Liver (tissue), 9 donors: ENCODE data around the gene TRIM29. TPM values are rescaled to one million over a fixed set of nuclear protein-coding genes. Genes with fewer than 3 reads are reported as not detected.

Experiments
- DNase-seq: peaks from one replicate; pipeline ENCODE4 v3.0.0-alpha.2; 2017; ENCODE audit warnings: low spot score
- H3K27ac ChIP-seq, 2 donors: one replicate each; pipeline ENCODE4 v1.7.0; 2013; ENCODE audit warnings: inconsistent platforms in 2 of 2, low read length in 2 of 2, control low read depth in 1 of 2, low read depth in 1 of 2, mild to moderate bottlenecking in 1 of 2
- H3K27me3 ChIP-seq, 4 donors: one replicate each; pipeline versions ENCODE4 v1.6.1 to v1.7.0; 2013; ENCODE audit warnings: low read length in 3 of 4, inconsistent platforms in 1 of 4, mild to moderate bottlenecking in 1 of 4, moderate library complexity in 1 of 4; ENCODE audit not compliant: control insufficient read depth in 4 of 4, insufficient read depth in 4 of 4
- H3K36me3 ChIP-seq, 4 donors: one replicate each; pipeline versions ENCODE4 v1.6.1 to v1.7.0; 2013; ENCODE audit warnings: low read length in 3 of 4, mild to moderate bottlenecking in 3 of 4, low read depth in 1 of 4, moderate library complexity in 1 of 4; ENCODE audit not compliant: control insufficient read depth in 4 of 4, insufficient read depth in 3 of 4
- H3K4me1 ChIP-seq, 4 donors: one replicate each; pipeline versions ENCODE4 v1.6.1 to v1.7.0; 2013; ENCODE audit warnings: low read length in 3 of 4, mild to moderate bottlenecking in 3 of 4, moderate library complexity in 1 of 4; ENCODE audit not compliant: control insufficient read depth in 4 of 4, insufficient read depth in 4 of 4
- H3K4me3 ChIP-seq, 3 donors: one replicate each; pipeline versions ENCODE4 v1.6.1 to v1.7.0; 2013; ENCODE audit warnings: low read length in 3 of 3, control low read depth in 1 of 3, low read depth in 1 of 3, mild to moderate bottlenecking in 1 of 3
- H3K9ac ChIP-seq, 2 donors: one replicate each; pipeline ENCODE4 v1.7.0; 2013; ENCODE audit warnings: low read length in 2 of 2, mild to moderate bottlenecking in 2 of 2, moderate library complexity in 2 of 2, control low read depth in 1 of 2, low read depth in 1 of 2
- H3K9me3 ChIP-seq, 4 donors: one replicate each; pipeline versions ENCODE4 v1.6.1 to v1.7.0; 2013; ENCODE audit warnings: low read length in 3 of 4; ENCODE audit not compliant: control insufficient read depth in 4 of 4
- EGR1 ChIP-seq, 2 donors: IDR thresholded peaks; 2 replicates each; pipeline ENCODE4 v1.6.1; 2016 to 2018; ENCODE audit warnings: antibody characterized with exemption in 2 of 2, low read depth in 2 of 2
- FOXA1 ChIP-seq: IDR thresholded peaks from 2 replicates; pipeline ENCODE4 v1.6.1; 2016; ENCODE audit warnings: antibody characterized with exemption
- FOXA2 ChIP-seq: IDR thresholded peaks from 2 replicates; pipeline ENCODE4 v1.6.1; 2016; ENCODE audit warnings: antibody characterized with exemption
- GABPA ChIP-seq, 2 donors: IDR thresholded peaks in 1 of 2; conservative IDR thresholded peaks in 1 of 2; 2 replicates each; pipeline ENCODE4 v1.6.1; 2016; ENCODE audit warnings: antibody characterized with exemption in 2 of 2, mild to moderate bottlenecking in 1 of 2, moderate library complexity in 1 of 2
- HNF4A ChIP-seq, 2 donors: conservative IDR thresholded peaks; 2 replicates each; pipeline ENCODE4 v1.6.1; 2016; ENCODE audit warnings: antibody characterized with exemption in 2 of 2, mild to moderate bottlenecking in 2 of 2
- HNF4G ChIP-seq: IDR thresholded peaks from 2 replicates; pipeline ENCODE4 v1.6.1; 2016; ENCODE audit warnings: antibody characterized with exemption
- JUND ChIP-seq, 2 donors: IDR thresholded peaks; 2 replicates each; pipeline ENCODE4 v1.6.1; 2016; ENCODE audit warnings: antibody characterized with exemption in 2 of 2
- MAX ChIP-seq: IDR thresholded peaks from 2 replicates; pipeline ENCODE4 v1.6.1; 2016; ENCODE audit warnings: antibody characterized with exemption
- NR2F2 ChIP-seq: IDR thresholded peaks from 2 replicates; pipeline ENCODE4 v1.6.1; 2016; ENCODE audit warnings: antibody characterized with exemption
- RAD21 ChIP-seq, 2 donors: IDR thresholded peaks; 2 replicates each; pipeline ENCODE4 v1.6.1; 2016; ENCODE audit warnings: antibody characterized with exemption in 2 of 2, mild to moderate bottlenecking in 2 of 2
- RXRA ChIP-seq, 2 donors: IDR thresholded peaks; 2 replicates each; pipeline ENCODE4 v1.6.1; 2017 to 2018; ENCODE audit warnings: antibody characterized with exemption in 2 of 2, mild to moderate bottlenecking in 1 of 2
- SP1 ChIP-seq: IDR thresholded peaks from 2 replicates; pipeline ENCODE4 v1.6.1; 2018; ENCODE audit warnings: antibody characterized with exemption, mild to moderate bottlenecking
- TAF1 ChIP-seq: conservative IDR thresholded peaks from 2 replicates; pipeline ENCODE4 v1.6.1; 2016; ENCODE audit warnings: antibody characterized with exemption, mild to moderate bottlenecking
- YY1 ChIP-seq: IDR thresholded peaks from 2 replicates; pipeline ENCODE4 v1.6.1; 2016; ENCODE audit warnings: antibody characterized with exemption, mild to moderate bottlenecking
- ZBTB33 ChIP-seq: IDR thresholded peaks from 2 replicates; pipeline ENCODE4 v1.6.1; 2016; ENCODE audit warnings: antibody characterized with exemption
- WGBS: extraction: QIAGEN DNeasy Blood & Tissue Kit; methylation state at CpG from one replicate; pipeline ENCODE4 v1.1.7; 2013; 5-methylcytosine and 5-hydroxymethylcytosine counted together
- polyA plus RNA-seq, 2 donors: library from polyadenylated mRNA; stranded (reverse) in 1 of 2; unstranded in 1 of 2; fragments of 200-250 nt in 1 of 2; fragments of >200 nt in 1 of 2; fragmentation: Nextera tagmentation in 1 of 2; extraction: Ambion mirVana in 1 of 2; gene quantifications; one replicate each; pipeline versions ENCODE4 v1.2.1 to v1.2.3, GENCODE V29; 2013 to 2015
- total RNA-seq, 2 donors: library from RNA; depleted of rRNA; stranded (reverse); fragments of >200 nt; gene quantifications; one replicate each; pipeline ENCODE4 v1.2.3, GENCODE V29; 2014
- TF ChIP-seq, protein P1 (sequence below): fragments of 150-350 bp; IDR thresholded peaks from 2 replicates; pipeline ENCODE4 v1.5.1; 2017; ENCODE audit warnings: improper control_type of control experiment, low read depth, low read length; ENCODE audit not compliant: missing input control
- donor health status: healthy.
- donor health status: healthy.
- donor health status: healthy.
- donor health status: healthy.
- donor health status: healthy.

The TRIM29 gene
- total and polyA plus RNA-seq, 4 donors, result 0.22 to 0.89 (median 0.35) TPM

- Histone ChIP-seq H3K9ac (no peak overlapping the region), H3K9me3 (no peaks in the 10 kb centered on the region), H3K36me3 (no peaks in the 10 kb centered on the region), H3K4me1 (no peaks in the 10 kb centered on the region), H3K27me3 (peaks cover 0 to 4% (median 0%) of the 10 kb centered on the region in 4 donors), H3K4me3 (no peak overlapping the region), H3K27ac (no peak overlapping the region)
- no peak for DNase-seq
- TF ChIP-seq MAX, result no peak
- TF ChIP-seq YY1, result no peak
- TF ChIP-seq FOXA2, result no peak
- TF ChIP-seq JUND (IDR thresholded peaks at IDR 0.05), result no peak
- TF ChIP-seq, protein P1, sequence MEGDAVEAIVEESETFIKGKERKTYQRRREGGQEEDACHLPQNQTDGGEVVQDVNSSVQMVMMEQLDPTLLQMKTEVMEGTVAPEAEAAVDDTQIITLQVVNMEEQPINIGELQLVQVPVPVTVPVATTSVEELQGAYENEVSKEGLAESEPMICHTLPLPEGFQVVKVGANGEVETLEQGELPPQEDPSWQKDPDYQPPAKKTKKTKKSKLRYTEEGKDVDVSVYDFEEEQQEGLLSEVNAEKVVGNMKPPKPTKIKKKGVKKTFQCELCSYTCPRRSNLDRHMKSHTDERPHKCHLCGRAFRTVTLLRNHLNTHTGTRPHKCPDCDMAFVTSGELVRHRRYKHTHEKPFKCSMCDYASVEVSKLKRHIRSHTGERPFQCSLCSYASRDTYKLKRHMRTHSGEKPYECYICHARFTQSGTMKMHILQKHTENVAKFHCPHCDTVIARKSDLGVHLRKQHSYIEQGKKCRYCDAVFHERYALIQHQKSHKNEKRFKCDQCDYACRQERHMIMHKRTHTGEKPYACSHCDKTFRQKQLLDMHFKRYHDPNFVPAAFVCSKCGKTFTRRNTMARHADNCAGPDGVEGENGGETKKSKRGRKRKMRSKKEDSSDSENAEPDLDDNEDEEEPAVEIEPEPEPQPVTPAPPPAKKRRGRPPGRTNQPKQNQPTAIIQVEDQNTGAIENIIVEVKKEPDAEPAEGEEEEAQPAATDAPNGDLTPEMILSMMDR, result no peak
- no peak for TF ChIP-seq RAD21 (IDR thresholded peaks at IDR 0.05)
- TF ChIP-seq FOXA1, result no peak
- TF ChIP-seq HNF4A (conservative IDR thresholded peaks at IDR 0.05), result no peak
- no peak for TF ChIP-seq ZBTB33
- TF ChIP-seq RXRA (IDR thresholded peaks at IDR 0.05), result no peak
- TF ChIP-seq GABPA (IDR thresholded peaks at IDR 0.05 in 1 of 2, conservative IDR thresholded peaks at IDR 0.05 in 1 of 2), result no peak
- no peak for TF ChIP-seq HNF4G
- 83% methylated on average over 15 of the region's 15 CpGs for WGBS
These were observed 25.6 kb downstream of the TRIM29 start for GRCh38 chr11:120112174-120112796.

DNA sequence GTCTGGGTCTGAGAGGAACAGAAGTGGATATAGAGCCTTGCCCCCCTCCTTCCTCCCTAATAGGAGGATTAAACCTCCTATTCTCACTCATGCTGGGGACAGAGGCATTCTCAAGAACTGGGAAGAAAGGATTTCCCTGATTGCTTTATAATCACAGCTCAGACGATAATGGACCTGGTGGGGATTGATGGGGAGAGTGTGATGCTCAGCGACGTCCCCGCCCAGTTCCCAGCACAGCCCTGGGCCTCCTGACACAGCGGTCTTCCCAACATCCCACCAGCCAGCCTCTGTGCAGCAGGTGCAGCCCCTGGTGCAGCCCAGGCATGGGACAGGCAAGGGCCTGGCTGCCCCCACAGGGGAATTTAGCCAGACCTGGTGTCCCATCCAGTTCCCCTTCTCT lies 28.4 kb downstream of the TRIM29 start:
- TF ChIP-seq MAX, result no peak
- TF ChIP-seq SP1, result no peak
- TF ChIP-seq NR2F2, result no peak
- no peak for TF ChIP-seq HNF4A (conservative IDR thresholded peaks at IDR 0.05)
- TF ChIP-seq RAD21 (IDR thresholded peaks at IDR 0.05), result no peak
- peaks cover 0 to 4% (median 0%) of the 10 kb centered on the region in 4 donors for H3K27me3 ChIP-seq
- no peak overlapping the region for H3K27ac ChIP-seq
- WGBS, result 77% methylated on average over 5 of the region's 5 CpGs
- H3K4me3 ChIP-seq, result no peak overlapping the region
- H3K9ac ChIP-seq, result no peak overlapping the region
- H3K36me3 ChIP-seq, result no peaks in the 10 kb centered on the region
- H3K4me1 ChIP-seq, result no peaks in the 10 kb centered on the region
- DNase-seq, result no peak
- no peaks in the 10 kb centered on the region for H3K9me3 ChIP-seq

DNA sequence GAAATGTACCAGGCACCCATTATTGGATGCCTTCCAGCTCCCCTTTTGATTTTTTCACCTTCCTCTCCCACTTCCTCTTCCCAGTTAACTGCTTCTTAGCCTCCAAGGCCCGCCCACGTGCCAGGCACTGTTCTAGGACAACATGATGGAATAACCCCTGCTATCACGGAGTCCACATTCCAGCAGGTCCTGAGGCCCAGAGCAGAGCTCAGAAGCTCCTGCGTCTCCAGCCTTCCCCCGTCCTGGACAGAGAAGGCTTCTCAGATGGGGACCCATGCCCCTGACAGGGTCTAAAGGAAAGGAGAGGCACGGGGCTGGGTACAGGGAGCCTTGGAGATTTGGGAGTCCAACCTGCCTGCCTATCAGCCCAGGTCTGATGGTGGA lies 29.1 kb downstream of the TRIM29 start:
- H3K4me3 ChIP-seq, result no peak overlapping the region
- WGBS, result 43% methylated on average over 6 of the region's 6 CpGs
- DNase-seq, result no peak
- H3K9me3 ChIP-seq, result no peaks in the 10 kb centered on the region
- H3K27ac ChIP-seq, result no peak overlapping the region
- H3K9ac ChIP-seq, result no peak overlapping the region
- H3K27me3 ChIP-seq, result peaks cover 0 to 4% (median 0%) of the 10 kb centered on the region in 4 donors
- H3K36me3 ChIP-seq, result no peaks in the 10 kb centered on the region
- H3K4me1 ChIP-seq, result no peaks in the 10 kb centered on the region
- TF ChIP-seq SP1, result no peak
- TF ChIP-seq NR2F2, result no peak
- no peak for TF ChIP-seq HNF4A (conservative IDR thresholded peaks at IDR 0.05)
- TF ChIP-seq TAF1, result no peak
- no peak for TF ChIP-seq YY1
- TF ChIP-seq ZBTB33, result no peak
- TF ChIP-seq, protein P1, result no peak
- no peak for TF ChIP-seq FOXA1
- no peak for TF ChIP-seq GABPA (IDR thresholded peaks at IDR 0.05 in 1 of 2, conservative IDR thresholded peaks at IDR 0.05 in 1 of 2)
- TF ChIP-seq JUND (IDR thresholded peaks at IDR 0.05), result no peak
- no peak for TF ChIP-seq RXRA (IDR thresholded peaks at IDR 0.05)
- TF ChIP-seq RAD21 (IDR thresholded peaks at IDR 0.05), result no peak
- TF ChIP-seq MAX, result no peak
- TF ChIP-seq EGR1 (IDR thresholded peaks at IDR 0.05; ENCODE audit: low read depth in 2 of 2), result no peak
- TF ChIP-seq HNF4G, result no peak
